NCI-H1048 (cell line): ENCODE measurements around the gene RNU2-63P.
A peak's percentile ranks its signal among the peaks of the same experiment; 100 is the strongest.
"Not testable (repeated sequence)": the region's sequence is repeated elsewhere in the genome, so short reads cannot be mapped to it uniquely, and the experiment has no call there.

ENCODE experiments used
- DNase-seq: peaks from one replicate; lab custom pipeline; 2025; lab: John Stamatoyannopoulos, UW

RNU2-63P gene

DNA sequence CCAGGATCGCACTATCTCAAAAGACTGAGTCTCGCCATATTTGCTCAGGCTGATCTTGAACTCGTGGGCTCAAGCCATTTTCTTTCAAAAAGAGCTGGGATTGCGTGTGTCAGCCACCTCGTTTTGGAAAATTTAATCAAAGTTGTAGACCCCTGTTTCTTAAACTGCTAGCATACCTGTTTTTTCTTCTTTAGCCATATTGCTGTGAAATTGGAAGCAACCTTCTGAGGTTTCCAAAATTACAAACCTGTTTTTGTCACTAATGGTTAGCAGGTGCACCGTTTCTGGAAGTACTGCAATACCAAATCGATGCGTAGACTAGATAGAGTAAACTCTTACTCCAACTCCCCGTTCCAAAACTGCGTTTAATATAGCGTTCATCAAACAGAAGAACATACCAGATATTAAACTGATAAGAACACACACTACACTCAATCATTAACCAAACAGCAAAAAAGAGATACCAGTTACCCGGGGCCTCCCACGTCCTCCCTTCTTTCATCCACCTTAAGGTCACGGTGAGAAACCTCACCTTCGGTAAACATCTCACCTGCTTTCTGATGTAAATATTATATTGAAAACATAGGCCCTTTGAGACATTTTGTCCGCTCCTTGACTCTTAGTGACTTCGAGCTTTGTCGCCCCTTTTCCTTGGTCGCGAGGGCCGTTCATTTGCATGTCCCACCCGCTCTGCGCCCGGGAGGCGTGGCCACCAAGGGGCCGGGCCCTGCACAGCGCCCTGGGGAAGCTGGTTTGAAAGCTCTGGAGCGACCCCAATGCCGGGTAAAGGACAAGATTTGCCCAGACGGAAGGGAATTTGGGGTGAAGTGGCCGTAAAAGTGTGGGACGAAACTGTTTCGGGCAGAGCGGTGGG, at the start of gene RNU2-63P:
Gene RNU2-63P (minus strand): TSS at position 462 of the 874 bp plus-strand sequence.
- peak; percentile 49 for DNase-seq

DNA sequence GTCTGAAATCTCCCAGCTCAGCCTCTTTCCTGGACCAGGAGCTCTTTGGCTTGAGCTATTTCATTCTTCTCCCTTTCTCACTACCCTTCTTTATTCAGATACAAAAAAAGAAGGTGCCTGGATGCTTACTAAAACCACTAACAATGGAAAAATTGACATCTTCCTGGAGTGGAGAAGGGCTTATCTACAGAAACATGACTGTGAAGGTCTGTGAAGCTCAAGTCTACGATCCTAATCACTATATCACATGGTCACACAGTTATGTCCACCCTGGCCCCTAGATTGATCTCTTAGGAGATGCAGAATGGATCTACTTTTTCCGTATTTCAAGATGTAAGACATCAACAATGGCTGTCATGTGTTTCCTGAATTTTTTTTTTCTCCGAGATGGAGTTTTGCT, 44.9 kb upstream of the RNU2-63P start:
- no peak for DNase-seq

DNA sequence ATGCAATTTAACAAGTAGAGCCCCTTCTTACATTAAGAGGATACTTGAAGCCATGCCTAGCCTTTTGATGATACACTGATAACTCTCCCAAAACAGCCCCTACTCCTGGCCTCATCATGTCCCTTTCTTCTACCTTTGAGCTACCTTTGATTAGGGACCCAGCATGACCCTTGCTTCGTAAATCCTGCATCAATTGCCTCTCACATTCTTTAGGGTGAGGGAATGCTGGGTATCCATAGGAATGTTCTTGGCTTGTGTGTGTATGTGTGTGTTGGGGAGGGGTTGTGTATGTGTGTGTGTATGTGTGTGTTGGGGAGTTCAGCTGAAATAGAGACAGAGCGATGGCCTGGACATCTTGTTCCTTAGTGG, 44.5 kb upstream of the RNU2-63P start:
- no peak for DNase-seq

DNA sequence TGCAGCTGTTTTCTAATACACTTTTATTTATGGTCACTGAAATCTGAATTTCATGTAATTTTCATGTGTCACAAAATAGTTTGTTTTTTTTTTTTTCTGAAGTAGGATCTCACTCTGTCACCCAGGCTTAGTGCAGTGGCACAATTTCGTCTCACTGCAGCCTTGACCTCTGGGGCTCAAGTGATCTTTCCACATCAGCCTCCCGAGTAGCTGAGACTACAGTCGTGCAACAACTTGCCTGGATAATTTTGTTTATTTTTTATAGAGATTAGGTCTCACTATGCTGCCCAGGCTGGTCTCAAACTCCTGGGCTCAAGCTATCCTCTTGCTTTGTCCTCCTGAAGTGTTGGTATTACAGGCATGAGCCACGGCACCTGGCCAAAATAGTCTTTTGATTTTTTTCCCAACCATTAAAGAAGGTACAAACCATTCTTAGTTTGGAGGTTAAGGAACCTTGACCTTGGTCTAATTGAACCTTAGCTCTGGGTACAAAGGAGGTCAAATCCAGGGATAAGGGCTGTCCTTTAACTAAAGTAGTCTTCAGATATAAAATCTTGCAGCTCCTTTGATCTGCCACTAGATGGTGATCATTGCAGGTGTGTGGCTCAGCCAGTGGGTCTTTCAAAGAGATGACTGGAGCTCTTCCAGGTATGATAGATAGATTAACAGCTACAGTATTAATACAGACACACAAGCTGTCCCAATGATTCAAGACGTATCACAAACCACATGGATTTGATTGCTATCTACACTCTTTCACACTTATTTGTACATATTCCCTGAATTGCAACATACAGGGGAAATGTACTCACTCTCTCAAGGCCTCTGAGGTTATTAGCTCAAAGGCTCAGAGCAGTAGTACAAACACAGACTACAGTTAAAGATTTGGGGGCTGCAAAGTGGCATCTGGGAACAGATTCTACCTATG, 43.9 kb upstream of the RNU2-63P start:
- DNase-seq = peak; percentile 32

DNA sequence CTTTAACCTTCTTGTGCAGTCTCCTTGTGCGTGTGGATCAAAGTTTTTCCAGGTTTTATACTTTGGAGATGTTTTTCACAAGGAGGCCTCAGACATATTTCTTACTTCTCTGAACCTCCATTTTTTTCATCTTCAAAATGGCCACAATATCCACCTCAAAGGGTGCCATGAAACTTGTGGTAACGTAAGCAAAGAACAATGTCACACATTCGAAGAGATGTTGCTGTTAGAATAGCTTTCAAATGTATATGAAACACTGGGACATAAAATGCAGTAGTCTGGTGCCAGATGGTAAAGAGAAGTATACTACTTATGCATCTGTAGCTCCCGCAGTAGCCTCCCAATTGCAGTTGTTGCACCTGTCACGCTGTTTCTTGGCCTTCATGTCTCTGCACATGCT, 41.8 kb upstream of the RNU2-63P start:
- no peak for DNase-seq

DNA sequence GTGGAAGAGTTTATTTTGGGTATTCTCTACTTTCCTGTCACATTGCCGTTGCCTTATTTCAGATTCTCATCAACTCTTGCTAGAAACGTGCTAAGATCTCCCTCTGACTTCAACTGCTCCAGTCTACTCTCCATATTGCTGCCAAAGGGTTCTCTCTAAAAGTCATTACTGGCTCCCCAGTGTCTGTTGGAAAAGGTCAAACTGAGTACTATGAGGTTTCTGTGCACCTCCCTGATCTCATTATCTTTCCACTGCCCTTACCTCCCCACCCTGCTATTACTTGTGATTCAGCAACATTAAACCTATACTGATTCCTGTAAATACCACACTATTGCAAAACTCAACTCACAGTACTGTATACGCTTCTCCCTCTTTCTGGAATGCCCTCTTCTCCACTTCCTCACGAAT, 41.1 kb upstream of the RNU2-63P start:
- no peak for DNase-seq

DNA sequence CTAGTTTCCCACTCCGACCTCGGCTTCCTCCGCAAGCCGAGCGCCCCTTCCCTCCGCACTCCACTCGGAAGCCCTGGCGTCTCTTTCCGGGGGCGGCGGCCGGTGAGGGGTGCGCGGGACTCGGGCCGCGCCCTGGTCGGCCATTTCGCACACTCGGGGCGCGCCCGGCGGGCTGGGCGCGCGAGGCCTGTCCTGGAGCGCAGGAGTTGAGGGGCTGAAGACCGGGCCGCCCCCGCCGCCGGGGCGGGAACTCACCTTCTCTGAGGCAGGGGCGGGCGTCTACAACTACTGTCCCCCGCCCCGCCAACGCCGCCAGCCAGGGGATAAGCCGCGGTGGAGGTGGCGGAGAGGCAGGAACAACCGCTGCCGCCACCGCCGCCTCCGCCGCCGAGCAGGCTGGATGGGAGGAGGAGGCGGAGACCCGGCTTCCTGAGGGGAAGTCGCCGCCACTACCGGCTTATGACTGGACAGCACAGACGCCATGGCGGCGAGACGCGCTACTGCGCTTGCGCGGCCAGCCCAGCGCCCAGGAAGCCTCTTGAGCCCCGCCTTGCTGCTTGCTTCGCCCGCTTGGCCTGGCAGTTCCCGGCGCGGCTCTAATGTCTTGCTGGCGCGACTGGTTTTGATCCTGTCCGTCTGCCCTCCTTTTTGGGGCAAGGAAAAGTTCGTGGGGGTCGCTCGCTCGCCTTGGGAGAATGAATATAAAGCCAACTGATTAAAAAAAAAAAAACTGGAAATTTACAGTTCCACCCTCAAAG, 39.2 kb upstream of the RNU2-63P start, which contains the start of gene KRCC1:
Gene KRCC1 (minus strand): TSS at position 413 of the 758 bp plus-strand sequence. CDS start 27,220 bp downstream, outside the sequence.
- peak; percentile 89 for DNase-seq

DNA sequence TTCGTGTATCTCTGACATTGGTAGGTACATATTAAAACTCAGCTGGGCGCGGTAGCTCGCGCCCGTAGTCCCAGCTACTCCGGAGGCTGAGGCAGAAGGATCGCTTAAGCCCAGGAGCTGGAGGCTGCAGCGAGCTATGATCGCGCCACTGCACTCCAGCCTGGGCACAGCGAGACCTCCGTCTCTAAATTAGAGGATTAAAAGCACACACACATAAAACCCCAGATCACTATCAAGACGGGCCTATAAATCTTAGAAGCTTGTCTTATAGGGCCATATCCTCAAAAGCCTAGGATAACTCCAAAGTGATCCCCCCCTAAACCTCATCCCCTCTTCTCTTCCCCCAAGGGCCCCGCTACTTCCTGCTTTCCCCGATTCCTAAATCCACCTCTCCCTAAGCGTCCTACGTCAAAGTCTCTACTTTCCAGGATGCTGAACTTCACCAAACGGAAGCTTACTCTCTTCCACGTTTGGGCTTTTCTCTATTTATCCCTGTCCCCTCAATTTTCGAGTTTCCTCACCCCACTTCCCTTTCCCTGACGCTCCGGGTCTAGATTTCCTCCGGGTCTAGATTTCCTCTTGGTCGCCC, 38.5 kb upstream of the RNU2-63P start:
- DNase-seq = no peak

DNA sequence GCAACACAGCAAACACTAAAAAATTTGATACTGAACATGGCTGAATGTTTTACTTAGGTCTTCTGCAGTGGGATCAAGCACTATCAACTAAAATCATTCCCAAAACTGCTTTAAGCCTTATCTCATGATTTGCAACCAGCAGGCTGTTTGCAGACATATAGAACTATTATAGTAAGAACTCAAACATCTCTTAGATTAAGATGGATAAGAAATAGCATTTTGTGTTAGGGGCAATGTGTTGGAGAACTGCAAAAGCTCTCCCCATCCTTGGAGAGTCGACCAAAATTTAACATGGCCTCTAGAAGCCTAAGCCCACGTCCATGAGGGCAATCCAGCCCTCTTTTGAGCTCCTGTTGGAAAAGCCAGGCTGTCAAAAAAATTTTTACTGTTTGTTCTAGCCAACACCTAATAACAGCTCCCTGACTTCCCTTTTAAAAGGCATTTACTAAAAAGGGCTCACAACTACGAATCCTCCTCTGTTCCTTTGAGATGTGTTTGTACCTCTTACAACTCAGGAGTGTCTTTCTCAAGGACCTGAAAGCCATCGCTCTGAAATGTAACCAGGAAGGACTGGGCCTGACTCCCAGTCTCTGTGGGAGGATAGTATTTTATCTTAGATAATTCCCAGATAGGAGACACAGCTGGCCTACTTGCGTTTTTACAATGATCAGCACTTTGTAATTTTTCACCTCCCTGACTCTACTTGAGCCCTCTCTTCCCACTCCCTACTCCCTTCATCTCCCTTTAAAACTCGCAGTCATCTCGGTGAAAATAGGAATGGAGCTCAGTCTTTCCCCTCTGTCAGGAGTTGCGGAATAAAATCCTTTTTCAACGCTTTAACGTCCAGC, 37.8 kb upstream of the RNU2-63P start:
- no peak for DNase-seq

DNA sequence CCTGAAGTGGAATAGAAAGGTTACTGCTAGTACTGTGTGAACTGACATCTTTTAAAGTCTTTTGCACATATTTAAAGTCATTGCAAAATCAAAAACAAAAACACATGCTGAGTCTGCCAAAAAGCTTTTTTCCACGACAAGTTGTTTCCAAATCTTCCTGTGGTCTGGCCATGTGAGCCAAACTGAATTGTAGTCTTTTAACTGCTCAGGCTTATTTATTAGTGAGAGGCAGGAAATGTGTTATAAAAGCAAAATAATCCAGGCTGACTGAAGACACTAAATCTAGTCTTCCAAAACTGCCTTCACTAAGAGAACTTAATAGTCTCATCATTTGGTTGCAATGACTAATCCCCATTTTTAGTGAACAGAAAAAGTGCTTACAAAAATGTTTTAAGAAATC, 36.9 kb upstream of the RNU2-63P start:
- DNase-seq = no peak

DNA sequence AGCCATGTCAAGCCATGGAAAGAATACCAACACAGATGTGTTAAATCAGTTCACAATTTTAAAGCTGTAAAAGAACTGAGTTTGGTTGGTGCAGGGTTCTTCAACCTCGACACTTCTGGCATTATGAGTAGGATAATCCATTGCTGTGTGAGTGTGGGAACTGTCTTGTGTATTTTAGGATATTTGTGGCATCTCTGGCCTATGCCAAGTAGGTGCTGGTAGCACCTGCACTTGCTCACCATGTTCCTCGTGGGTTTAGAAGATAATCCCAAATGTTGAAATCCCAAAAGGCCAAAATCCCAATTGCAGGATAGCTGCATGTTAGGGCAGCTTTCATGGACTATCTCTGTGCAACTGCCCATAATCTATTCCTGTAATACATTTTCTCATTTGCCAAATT, 35.4 kb upstream of the RNU2-63P start:
- DNase-seq = no peak

DNA sequence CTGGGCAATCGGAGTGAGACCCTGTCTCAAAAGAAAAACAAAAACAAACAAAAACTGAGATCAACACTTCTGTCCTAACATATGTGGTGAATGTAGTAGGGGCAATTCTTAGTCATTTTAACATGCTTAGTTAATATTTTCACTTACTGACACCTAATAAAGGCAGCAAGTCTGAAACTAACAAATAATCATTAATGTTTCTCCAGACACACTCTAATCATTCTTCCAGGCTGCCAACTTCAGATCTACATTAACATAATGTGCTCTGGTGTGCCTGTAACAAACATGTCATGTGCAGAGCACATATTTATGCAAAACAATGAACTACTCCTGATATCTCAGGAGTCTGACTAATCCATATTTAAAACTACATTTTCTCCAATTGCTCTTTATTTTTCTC, 33.3 kb upstream of the RNU2-63P start:
- DNase-seq = no peak

DNA sequence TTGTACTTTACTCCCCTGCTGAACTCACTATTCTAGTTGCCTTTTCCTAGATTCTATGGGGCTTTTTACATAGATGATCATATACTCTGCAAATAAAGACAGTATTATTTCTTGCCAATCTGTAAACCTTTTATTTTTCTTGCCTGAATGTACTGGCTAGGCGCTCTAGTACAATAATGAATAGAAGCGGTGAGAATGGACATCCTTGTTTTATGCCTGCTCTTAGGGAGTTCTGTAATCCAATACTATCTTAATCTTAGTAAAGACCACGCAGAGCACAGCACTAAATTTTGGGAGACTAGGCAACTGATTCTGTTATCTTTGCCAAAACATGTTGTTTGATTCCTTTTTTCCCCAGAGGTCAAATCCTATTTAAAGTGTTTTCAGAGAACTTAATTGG, 32.2 kb upstream of the RNU2-63P start:
- no peak for DNase-seq

DNA sequence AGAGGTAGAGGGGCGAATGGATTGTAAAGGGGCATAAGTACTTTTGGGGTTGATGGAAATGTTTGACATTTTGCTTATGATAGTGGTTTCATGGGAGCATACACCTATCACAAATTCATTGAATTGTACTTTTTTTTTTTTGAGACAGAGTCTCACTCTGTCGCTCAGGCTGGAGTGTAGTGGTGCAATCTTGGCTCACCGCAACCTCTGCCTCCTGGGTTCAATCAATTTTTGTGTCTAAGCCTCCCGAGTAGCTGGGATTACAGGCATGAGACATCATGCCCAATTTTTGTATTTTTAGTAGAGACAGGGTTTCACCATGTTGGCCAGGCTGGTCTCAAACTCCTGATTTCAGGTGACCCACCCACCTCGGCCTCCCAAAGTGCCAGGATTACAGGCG, 29.2 kb upstream of the RNU2-63P start:
- DNase-seq = not testable (repeated sequence)

DNA sequence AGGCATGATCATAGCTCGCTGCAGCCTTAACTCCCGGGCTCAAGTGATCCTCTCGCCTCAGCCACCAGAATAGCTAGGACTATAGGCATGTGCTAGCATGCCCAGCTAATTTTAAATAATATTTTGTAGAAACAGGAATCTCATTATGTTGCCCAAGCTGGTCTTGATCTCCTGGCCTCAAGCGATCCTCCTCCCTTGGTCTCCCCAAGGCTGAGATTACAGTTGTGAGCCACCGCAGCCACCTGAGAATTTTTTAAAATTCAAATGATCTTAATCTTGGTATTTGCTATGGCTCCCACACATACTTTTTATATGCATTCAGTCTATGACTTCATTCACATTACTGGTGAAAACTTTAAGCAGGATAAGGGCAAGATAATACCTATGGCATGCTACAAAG, 26.1 kb upstream of the RNU2-63P start:
- DNase-seq = no peak

DNA sequence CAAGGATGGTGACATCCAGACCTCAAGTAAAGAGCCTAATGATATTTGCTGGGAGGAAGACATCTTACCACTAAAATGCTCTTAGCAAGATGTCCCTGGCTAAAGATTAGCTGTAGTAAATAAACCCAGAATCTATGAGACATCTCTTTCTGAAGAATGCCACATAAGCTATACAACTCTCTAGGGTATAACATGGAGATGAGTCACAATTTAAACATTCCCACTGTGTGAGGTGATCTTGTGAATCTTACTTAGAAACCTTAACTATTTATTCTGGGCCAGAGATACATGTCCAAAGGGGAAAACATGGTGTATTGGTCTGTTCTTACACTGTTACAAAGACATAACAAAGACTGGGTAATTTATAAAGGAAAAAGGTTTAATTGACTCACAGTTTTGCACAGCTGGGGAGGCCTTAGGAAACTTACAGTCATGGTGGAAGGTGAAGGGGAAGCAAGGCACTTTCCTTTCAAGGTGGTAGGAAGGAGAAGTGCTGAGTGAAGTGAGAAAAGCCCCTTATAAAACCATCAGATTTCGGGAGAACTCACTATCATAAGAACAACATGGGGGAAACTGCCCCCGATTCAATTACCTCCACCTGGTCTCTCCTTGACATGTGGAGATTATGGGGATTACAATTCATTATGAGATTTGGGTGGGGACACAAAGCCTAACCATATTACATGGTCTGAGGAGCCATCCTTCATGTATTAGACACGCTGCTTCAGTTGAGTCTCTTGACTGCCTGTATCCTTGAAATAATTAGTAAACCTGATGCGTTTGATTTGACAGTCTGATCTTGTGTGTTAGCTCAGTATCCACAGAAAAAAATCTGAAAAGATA, 22.1 kb upstream of the RNU2-63P start:
- DNase-seq = no peak

DNA sequence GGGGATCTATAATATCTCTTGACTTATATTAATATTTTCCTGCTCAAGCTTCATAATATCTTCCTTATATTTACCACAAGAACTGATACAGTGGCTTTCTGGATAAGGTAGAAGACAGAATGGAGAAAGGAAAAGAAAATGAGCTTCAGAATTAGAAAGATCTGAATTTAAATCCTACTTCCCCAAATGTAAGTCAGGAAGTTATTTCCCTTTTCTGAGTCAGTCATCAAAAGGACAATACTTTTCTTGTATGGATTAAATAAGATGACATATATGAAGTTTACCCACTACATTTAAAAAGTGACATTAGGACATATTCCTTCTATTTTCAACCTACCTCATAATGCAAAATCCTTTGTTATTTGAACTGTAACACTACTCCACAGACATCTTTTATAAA, 20.3 kb upstream of the RNU2-63P start:
- no peak for DNase-seq

DNA sequence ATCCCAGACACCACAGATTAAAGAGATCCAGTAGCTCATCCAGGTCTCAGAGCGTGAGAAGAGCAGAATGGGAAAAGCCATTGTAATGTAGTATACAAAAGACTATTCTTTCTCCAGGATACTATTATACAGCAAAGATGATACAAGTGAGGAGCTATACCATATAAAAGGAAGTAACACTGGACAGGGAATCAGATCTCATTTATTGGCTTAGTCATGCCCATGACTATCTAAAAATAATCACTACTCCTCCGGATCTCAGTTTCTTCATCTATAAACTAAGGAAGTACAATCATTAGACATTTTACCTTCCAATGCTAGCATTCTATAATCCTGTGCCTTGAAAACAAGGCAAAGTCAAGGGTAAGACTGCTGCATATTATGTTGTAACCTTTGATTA, 19.8 kb upstream of the RNU2-63P start:
- DNase-seq = no peak

DNA sequence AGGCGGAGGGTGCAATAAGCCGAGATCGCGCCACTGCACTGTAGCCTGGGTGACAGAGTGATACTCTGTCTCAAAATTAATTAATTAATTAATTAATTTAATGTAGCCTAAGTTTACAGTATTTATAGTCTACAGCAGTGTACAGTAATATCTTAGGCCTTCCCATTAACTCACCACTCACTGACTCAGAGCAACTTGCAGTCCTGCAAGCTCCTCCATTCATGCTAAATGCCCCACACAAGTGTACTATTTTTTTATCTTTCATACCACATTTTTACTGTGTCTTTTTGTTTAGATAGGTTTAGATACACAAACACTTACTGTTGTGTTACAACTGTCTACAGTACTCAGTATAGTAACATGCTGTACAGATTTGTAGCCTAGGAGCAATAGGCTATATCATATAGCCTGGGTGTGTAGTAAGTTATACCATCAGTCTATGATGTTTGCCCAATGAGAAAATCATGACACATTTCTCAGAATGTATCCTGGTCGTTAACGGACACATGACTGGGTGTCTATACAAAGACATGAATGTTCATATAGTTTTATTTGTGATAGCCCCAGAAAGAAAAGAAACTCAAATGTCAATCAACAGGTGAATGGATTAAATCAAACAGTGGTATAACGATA, 15.8 kb upstream of the RNU2-63P start:
- no peak for DNase-seq
